Stimulated activated naive CD8-positive, alpha-beta T cell treated with anti-CD3 and anti-CD28 coated beads, Interleukin-15, Interleukin-2, amounts not matched to agents 100 ng/mL and 50 ng/mL, for 24 hours (primary cell): ENCODE results near the gene RNF150.

Experiments
- H3K27ac Mint-ChIP-seq: one replicate; pipeline ENCODE4 v1.8.0; 2021; ENCODE audit warnings: mild to moderate bottlenecking, mixed read lengths
- H3K27me3 Mint-ChIP-seq: one replicate; pipeline ENCODE4 v1.8.0; 2021; ENCODE audit warnings: mixed read lengths
- H3K36me3 Mint-ChIP-seq: one replicate; pipeline ENCODE4 v1.8.0; 2021; ENCODE audit warnings: low read depth, mixed read lengths
- H3K4me1 Mint-ChIP-seq: one replicate; pipeline ENCODE4 v1.8.0; 2021; ENCODE audit warnings: low read depth, mixed read lengths
- H3K4me3 Mint-ChIP-seq: one replicate; pipeline ENCODE4 v1.8.0; 2021; ENCODE audit warnings: mild to moderate bottlenecking, mixed read lengths
- H3K9me3 Mint-ChIP-seq: one replicate; pipeline ENCODE4 v1.8.0; 2021; ENCODE audit warnings: mixed read lengths

The RNF150 gene

DNA sequence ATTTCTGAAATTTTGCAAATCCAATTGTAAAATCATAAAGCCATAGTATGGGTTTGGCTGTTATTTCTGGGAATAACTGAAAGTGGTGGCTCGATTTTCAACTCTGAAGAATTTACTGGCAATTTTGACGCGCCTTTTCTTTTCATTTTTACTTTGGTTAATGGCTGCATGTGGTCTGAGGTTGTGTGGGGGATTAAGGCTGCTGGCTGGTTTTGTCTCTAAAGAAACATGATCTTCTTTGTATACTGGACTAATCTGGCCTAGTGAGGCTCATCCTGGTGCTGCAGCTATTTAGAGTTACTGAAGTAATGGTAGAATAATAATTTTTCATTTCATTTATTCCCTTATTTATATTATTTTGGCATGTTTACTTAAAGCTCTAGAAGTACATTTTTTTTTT is 164.0 kb downstream of the RNF150 start:
- Mint-ChIP-seq H3K4me3 (no peak overlapping the region), H3K27ac (no peak overlapping the region), H3K9me3 (no peaks in the 10 kb centered on the region), H3K4me1 (no peaks in the 10 kb centered on the region), H3K36me3 (no peaks in the 10 kb centered on the region), H3K27me3 (no peaks in the 10 kb centered on the region)

DNA sequence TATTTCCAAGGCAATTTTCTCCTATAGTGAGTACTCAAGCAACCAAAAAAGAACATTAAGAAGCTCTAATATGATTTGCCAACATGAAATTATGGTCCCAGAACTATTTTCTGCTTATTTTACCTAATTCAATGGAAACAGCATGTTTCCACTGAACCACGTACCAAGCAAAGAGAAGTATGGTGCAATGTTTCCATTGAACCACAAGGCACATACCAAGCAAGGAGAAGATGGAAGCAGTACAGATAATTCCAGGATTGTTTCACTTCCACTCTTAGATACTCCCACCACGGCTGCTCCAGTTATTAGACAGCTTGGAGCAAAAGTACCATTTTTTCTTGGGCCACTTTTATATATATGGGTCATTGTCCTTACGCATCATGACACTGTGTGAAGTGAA is 164.9 kb downstream of the RNF150 start:
- Mint-ChIP-seq H3K4me1 (no peaks in the 10 kb centered on the region), H3K27me3 (no peaks in the 10 kb centered on the region), H3K9me3 (no peaks in the 10 kb centered on the region), H3K36me3 (no peaks in the 10 kb centered on the region), H3K27ac (no peak overlapping the region), H3K4me3 (no peak overlapping the region)

DNA sequence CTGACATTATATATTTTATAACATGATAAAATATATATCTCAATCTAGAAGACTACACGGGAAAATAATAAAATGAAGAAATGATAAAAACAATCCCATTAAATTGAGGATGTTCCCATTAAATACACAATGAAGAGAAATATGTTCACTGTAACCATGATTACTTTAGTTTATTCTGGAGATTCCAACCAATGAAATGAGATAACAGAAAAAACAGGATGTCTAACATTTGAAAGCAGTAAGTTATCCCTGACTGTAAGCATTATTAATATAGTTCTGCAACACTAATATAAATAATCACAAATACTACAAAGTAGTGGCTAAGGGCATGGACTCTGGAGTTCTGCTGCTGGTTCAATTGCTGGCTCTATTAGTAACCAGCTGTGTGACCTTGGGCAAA is 169.4 kb downstream of the RNF150 start:
- Mint-ChIP-seq H3K27me3 (no peaks in the 10 kb centered on the region), H3K4me3 (no peak overlapping the region), H3K9me3 (no peaks in the 10 kb centered on the region), H3K36me3 (no peaks in the 10 kb centered on the region), H3K27ac (no peak overlapping the region), H3K4me1 (no peaks in the 10 kb centered on the region)

DNA sequence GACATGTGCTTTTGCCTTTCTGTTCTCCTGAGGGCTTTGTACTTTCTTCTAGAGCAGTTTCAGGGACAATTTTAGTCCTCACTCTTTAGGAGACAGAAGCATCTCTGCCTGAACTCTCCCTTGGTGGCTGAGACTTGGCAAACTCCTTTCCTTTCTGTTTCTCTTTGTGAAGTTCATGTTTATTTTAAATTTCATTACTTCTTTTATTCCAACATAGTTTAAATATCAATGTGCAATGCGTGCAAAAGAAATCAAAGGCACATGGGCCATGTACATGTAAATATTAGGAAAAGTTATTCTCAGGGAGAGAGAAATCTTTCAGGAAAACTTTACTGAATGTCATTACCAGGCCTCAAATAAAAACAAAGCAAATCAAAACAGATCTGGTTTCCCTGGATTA is 177.6 kb downstream of the RNF150 start:
- Mint-ChIP-seq H3K4me1 (no peaks in the 10 kb centered on the region), H3K36me3 (no peaks in the 10 kb centered on the region), H3K9me3 (peaks cover 7% of the 10 kb centered on the region), H3K27me3 (no peaks in the 10 kb centered on the region), H3K4me3 (no peak overlapping the region), H3K27ac (no peak overlapping the region)

DNA sequence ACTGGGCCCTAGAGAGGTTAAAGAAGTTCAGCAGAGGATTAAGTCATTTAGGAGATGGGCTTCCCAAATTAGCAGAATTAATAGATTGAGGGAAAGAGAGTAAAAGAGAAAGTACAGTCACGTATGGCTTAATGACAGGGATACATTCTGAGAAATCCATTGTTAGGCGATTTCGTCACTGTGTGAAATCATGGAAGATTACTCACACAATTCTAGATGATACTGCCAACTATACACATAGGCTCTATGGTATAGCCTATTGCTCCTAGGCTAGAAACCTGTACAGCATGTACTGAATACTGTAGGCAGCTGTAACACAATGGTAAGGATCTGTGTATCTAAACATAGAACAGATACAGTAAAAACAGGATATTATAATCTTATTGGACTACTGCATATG is 180.6 kb downstream of the RNF150 start:
- no peaks in the 10 kb centered on the region for H3K27me3 Mint-ChIP-seq
- no peak overlapping the region for H3K4me3 Mint-ChIP-seq
- H3K4me1 Mint-ChIP-seq: no peaks in the 10 kb centered on the region
- H3K27ac Mint-ChIP-seq: no peak overlapping the region
- no peaks in the 10 kb centered on the region for H3K36me3 Mint-ChIP-seq
- peaks cover 7% of the 10 kb centered on the region for H3K9me3 Mint-ChIP-seq

DNA sequence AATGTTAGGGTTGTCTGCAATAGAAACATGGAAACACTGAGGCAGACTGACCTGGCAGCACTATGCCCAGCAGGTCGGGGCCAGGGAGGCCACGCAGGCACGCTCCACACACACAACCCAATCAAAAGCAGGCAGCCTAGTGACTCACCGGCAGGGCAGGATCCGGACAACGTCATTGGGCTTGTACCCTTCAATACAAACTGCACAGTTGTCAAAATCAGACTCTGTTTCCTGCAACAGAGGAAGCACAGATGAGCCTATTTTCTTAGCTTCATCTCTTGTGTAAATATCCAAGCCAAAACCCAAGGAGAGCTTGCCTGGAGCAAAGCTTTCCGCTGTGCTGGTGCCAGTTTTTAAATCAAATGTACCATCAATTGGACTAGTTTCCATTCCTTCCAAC is 185.8 kb downstream of the RNF150 start:
- no peaks in the 10 kb centered on the region for H3K9me3 Mint-ChIP-seq
- H3K4me1 Mint-ChIP-seq: no peaks in the 10 kb centered on the region
- H3K4me3 Mint-ChIP-seq: no peak overlapping the region
- no peaks in the 10 kb centered on the region for H3K27me3 Mint-ChIP-seq
- no peaks in the 10 kb centered on the region for H3K36me3 Mint-ChIP-seq
- H3K27ac Mint-ChIP-seq: no peak overlapping the region

DNA sequence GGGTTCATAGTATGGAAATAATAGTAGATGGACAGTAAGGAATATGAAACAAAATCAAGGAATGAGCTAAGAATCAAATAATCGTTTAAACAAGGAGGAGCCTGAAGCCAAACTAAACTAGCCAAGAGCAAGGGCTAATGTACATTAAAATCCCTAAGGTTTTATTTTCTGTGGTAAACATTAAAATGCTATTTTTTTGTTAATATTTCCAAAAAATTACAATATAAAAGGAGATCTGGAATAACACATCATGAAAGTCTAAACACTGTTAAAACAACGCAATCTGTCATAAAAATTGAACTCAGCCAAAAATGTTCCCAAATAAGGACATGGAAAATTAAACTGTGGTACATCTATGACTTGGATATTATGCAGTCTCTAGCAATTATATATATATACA is 188.2 kb downstream of the RNF150 start:
- Mint-ChIP-seq H3K36me3 (no peaks in the 10 kb centered on the region), H3K4me1 (no peaks in the 10 kb centered on the region), H3K9me3 (no peaks in the 10 kb centered on the region), H3K27ac (no peak overlapping the region), H3K27me3 (no peaks in the 10 kb centered on the region), H3K4me3 (no peak overlapping the region)

DNA sequence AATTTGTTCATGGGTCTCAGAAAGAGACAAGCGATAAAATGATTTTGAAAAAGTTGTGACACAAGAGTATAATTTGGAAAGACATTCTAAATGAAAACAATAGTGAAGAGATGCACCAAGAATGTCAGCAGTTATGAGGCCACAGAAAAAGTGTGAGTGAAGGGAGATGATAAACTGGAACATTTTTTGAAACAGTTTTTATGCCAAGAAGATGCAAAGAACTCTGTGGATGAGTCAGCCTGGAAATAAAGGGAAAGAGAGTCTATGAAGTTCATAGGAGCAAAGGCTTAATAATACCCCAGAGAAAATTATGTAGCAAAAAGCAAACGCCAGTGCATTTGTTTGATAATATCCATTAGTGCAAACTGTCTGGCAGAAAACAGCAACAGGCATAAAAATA is 188.7 kb downstream of the RNF150 start:
- H3K36me3 Mint-ChIP-seq: no peaks in the 10 kb centered on the region
- H3K27me3 Mint-ChIP-seq: no peaks in the 10 kb centered on the region
- H3K4me1 Mint-ChIP-seq: no peaks in the 10 kb centered on the region
- H3K27ac Mint-ChIP-seq: no peak overlapping the region
- no peaks in the 10 kb centered on the region for H3K9me3 Mint-ChIP-seq
- H3K4me3 Mint-ChIP-seq: no peak overlapping the region

DNA sequence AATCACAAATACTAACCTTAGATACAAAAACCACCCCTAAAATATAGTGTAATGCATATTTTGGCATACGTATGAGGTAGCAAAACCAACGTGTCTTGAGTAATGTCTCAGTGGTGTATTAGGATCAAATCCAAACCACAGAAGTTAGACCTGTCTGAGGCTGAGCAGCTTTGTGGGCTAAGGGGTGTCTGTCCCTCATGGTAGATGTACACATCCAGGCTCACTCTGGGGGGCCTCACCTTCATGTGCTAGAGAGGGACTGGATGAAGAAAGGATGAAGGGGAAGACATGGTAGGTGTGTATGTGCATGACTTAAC is 189.1 kb downstream of the RNF150 start:
- H3K4me3 Mint-ChIP-seq: no peak overlapping the region
- no peaks in the 10 kb centered on the region for H3K9me3 Mint-ChIP-seq
- H3K27me3 Mint-ChIP-seq: no peaks in the 10 kb centered on the region
- H3K27ac Mint-ChIP-seq: no peak overlapping the region
- H3K4me1 Mint-ChIP-seq: no peaks in the 10 kb centered on the region
- no peaks in the 10 kb centered on the region for H3K36me3 Mint-ChIP-seq

DNA sequence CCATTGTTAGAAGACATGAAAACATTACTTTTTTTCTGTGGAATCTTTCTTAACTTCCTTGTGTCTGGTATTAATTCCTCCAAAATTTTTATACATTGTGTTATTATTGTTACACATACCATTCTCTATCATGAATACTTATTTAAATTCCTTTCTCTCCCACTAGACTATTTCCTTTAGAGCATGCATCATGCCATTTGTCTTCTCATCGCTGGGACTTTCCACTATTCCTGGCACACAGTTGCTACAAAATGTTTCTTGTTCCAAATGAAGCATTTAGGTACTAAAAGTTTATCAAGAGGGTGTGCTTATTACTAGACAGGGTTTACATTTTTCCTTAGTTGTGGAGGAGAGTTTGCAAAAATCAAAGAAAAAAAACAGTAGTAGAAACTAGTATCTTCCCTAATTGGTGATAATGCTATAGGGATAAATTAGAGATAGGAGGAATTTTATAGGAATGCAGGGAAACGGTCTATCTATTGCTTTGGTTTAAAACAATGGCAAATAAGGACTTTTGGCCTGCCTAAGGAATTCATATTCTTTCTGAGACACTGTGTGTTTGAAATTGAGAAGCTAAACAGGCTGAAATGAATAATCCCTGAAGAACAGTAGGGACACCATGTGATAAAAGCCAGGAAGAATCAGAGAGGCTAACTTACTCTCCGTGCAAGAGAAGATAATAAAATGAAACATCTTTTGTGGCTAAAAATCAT is 189.6 kb downstream of the RNF150 start:
- no peak overlapping the region for H3K27ac Mint-ChIP-seq
- no peak overlapping the region for H3K4me3 Mint-ChIP-seq
- no peaks in the 10 kb centered on the region for H3K4me1 Mint-ChIP-seq
- no peaks in the 10 kb centered on the region for H3K27me3 Mint-ChIP-seq
- H3K36me3 Mint-ChIP-seq: no peaks in the 10 kb centered on the region
- H3K9me3 Mint-ChIP-seq: no peaks in the 10 kb centered on the region

DNA sequence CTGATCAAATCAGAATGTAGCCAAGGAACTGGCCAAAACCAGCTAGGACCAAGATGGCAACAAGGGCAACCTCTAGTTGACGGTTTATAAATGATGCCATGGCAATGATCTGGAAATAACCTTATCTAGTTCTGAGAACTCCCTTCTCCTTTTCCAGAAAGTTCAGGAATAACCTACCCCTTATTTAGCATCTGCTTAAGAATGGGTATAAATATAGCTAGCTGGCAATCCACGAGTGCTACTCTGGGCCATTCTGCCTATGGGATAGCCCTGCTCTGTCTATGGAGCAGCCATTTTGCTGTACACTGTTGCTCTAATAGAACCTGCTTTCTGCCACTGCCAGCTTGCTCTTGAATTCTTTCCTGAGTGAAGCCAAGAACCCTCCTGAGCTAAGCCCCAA is 192.7 kb downstream of the RNF150 start:
- Mint-ChIP-seq H3K4me1 (no peaks in the 10 kb centered on the region), H3K27me3 (no peaks in the 10 kb centered on the region), H3K4me3 (no peak overlapping the region), H3K36me3 (no peaks in the 10 kb centered on the region), H3K27ac (no peak overlapping the region), H3K9me3 (no peaks in the 10 kb centered on the region)

DNA sequence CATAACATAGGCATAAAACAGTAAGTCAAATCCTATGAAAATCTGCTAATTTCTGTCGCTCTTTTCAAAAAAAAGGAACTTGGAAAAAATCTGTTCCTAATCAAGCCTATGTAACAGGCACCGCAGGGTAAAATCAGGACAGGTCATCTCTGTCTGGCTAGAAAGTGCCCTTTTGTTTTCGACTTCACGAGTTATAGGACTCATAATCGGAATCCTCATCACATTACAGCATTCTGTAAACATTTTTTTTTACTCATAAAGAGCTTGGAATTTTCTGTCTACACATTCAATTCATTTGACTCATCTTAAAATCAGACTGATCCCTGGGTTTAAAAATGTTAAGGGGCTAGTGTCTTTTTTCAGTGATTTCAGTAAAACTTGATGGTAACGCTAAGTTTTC is 195.4 kb downstream of the RNF150 start:
- no peaks in the 10 kb centered on the region for H3K4me1 Mint-ChIP-seq
- no peaks in the 10 kb centered on the region for H3K36me3 Mint-ChIP-seq
- H3K27me3 Mint-ChIP-seq: no peaks in the 10 kb centered on the region
- H3K27ac Mint-ChIP-seq: no peak overlapping the region
- no peaks in the 10 kb centered on the region for H3K9me3 Mint-ChIP-seq
- no peak overlapping the region for H3K4me3 Mint-ChIP-seq

DNA sequence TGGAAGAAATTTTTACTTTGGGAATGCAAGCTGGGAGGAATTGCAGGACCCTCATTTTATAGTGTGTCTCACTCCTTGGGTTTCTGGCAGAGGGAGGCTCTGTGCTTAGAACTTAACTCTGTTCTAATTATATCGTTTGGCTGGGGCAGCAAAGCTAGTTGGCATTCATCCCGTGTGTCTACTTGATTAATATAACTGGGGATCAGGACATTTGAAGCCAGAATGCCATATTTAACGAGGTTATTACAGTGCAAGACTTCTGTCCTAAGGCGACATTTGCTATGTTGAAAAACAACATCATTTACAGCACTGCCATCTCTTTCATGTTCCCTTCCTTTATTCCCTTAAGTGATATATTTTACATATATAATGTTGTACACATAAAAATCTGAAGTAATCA is 198.0 kb downstream of the RNF150 start:
- Mint-ChIP-seq H3K4me3 (no peak overlapping the region), H3K4me1 (no peaks in the 10 kb centered on the region), H3K36me3 (no peaks in the 10 kb centered on the region), H3K27me3 (peaks cover 15% of the 10 kb centered on the region), H3K9me3 (no peaks in the 10 kb centered on the region), H3K27ac (no peak overlapping the region)

DNA sequence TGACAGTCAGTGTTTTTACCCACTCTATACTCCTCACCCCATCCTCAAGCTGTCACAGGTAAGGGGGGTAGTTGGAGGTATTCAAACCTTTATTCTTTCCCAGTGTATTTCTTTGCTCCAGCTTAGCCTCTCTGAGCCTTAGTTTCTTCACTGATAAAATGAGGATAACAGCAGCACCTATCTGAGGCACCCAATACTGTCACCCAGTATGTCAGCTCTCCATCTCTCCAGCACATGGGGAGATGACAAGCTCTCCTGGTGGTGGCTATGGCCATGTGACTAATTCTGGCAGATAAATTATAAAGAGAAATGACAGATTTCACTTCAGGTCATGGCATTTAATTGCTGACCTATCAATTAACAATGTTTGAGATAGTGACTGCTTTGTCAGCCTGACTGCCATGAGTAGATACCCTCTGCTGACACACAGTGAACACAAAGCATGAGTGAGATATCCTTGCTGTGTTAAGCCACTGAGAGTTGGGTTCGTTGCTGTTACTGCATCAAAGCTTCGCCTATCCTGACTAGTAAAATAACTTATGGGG is 200.7 kb downstream of the RNF150 start:
- Mint-ChIP-seq H3K27me3 (peaks cover 16% of the 10 kb centered on the region), H3K36me3 (no peaks in the 10 kb centered on the region), H3K9me3 (no peaks in the 10 kb centered on the region), H3K4me1 (no peaks in the 10 kb centered on the region), H3K27ac (no peak overlapping the region), H3K4me3 (no peak overlapping the region)

DNA sequence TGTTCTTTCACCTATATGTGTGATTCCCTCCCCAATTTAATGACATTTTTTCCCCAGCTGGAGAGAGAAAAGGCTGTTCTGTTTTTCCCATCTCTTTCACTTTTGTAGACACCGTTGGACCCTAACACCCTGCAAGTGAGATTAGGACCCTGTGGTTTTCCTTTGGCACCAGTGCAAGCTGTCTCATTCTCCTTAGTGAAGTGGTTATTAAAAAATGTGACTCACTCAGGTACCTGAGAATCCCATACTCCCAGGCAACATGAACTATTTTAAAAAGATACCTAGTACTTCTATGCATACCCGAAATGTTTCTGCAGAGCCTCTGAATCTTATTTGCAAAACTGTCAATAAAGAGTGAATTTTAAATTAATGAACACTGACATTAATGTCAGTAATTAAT is 201.4 kb downstream of the RNF150 start:
- H3K4me3 Mint-ChIP-seq: no peak overlapping the region
- H3K4me1 Mint-ChIP-seq: no peaks in the 10 kb centered on the region
- H3K27me3 Mint-ChIP-seq: peaks cover 16% of the 10 kb centered on the region

DNA sequence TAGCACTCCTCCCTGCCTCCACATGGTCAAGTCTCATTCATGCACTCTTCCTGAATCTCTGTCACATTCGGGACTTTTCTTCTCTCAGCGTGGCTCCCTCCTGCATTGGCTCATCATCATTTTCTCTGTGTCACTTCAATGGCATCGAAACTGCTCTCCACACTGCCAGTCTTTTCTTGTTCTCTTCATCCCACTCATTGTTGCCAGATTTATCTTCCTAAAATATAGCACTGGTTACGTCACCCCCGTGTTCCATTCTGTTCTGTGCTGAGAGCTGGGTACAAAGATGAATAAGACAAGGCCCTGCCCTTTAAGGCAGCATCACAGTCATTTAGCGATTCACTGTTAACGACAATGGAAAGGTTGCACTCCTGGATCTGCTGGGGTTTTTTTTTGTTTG is 202.7 kb downstream of the RNF150 start:
- H3K27me3 Mint-ChIP-seq: peaks cover 16% of the 10 kb centered on the region
- no peak overlapping the region for H3K4me3 Mint-ChIP-seq
- no peaks in the 10 kb centered on the region for H3K36me3 Mint-ChIP-seq
- no peak overlapping the region for H3K27ac Mint-ChIP-seq
- H3K9me3 Mint-ChIP-seq: no peaks in the 10 kb centered on the region
- no peaks in the 10 kb centered on the region for H3K4me1 Mint-ChIP-seq

More for the DNA sequence above, 201.4 kb downstream of the RNF150 start:
- no peaks in the 10 kb centered on the region for H3K9me3 Mint-ChIP-seq
- H3K27ac Mint-ChIP-seq: no peak overlapping the region
- no peaks in the 10 kb centered on the region for H3K36me3 Mint-ChIP-seq
